Right lobe of liver (tissue), 4 donors: Measurements from ENCODE around the gene ISLR.

Experiments used
- CTCF ChIP-seq, 4 donors: fragments of 200-600 bp in 3 of 4; fragments of 450-650 bp in 1 of 4; IDR thresholded peaks; one replicate each; pipeline versions ENCODE4 v1.5.1 to v1.8.0; 2016 to 2022; ENCODE audit warnings: antibody characterized with exemption in 4 of 4, mild to moderate bottlenecking in 2 of 4
- POLR2A ChIP-seq: fragments of 450-650 bp; IDR thresholded peaks from one replicate; pipeline ENCODE4 v1.6.1; 2017; ENCODE audit warnings: antibody characterized with exemption, mild to moderate bottlenecking
- donor health status: DM: no; HTN: no; CAD: no.
- donor health status: DM: no; HTN: no; CAD: no.
- donor health status: DM: no; HTN: yes; CAD: no.

- TF ChIP-seq CTCF (IDR thresholded peaks at IDR 0.05) (no peak), POLR2A (no peak)
Measured at GRCh38 chr15:74137537-74137894, 36.0 kb upstream of the ISLR start.
